ENCODE measurements around the gene ANKMY1. TPM values are rescaled to one million over a fixed set of nuclear protein-coding genes. Genes with fewer than 3 reads are reported as not detected.

The ANKMY1 gene
- total and polyA plus RNA-seq, 2 experiments from 2014 or later = 2.3 to 8.9 TPM

DNA sequence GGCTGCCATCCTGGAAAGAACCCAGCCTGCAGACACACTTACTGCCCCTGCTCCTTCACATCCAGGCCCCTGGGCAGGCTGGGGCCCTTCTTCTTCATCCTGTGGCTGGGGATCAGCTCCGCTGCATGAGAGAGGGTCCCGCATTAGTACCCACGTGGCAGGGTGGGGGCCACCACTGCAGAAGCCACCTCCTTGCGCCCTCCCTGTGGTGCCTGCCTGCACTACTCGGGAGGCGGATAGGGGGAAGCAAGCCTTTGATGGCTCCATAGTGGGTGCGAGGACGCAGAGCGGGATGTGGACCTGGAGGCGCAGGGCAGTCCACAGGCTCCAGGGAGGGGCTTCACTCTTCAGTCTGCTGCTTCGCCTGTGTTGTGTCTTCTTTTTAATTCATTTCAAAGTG, 75.6 kb downstream of the ANKMY1 start:
- no peaks in the 10 kb centered on the region; the same call in 2 of the 3 replicates for H3K4me1 Mint-ChIP-seq
- DNase-seq (ENCODE audit: low spot score) (no peak), ATAC-seq (no peak)
- no peaks in the 10 kb centered on the region; the same call in 2 of the 3 replicates for H3K36me3 Mint-ChIP-seq (ENCODE audit: low read depth)
- Histone ChIP-seq H2AFZ (no peak overlapping the region), H3K4me1 (ENCODE audit: insufficient read depth) (no peaks in the 10 kb centered on the region), H3K4me2 (no peak overlapping the region), H3K27me3 (ENCODE audit: insufficient read depth) (no peaks in the 10 kb centered on the region), H3K79me2 (replicated peaks; ENCODE audit: insufficient read depth) (no peaks in the 10 kb centered on the region), H4K20me1 (replicated peaks; ENCODE audit: insufficient read depth) (no peaks in the 10 kb centered on the region), H3K4me3 (no peak overlapping the region), H3K9me2 (ENCODE audit: insufficient read depth) (no peaks in the 10 kb centered on the region), H3K27ac (ENCODE audit: low read depth) (no peak overlapping the region), H3K36me3 (ENCODE audit: insufficient read depth) (no peaks in the 10 kb centered on the region), H3F3A (replicated peaks; ENCODE audit: low read depth) (no peaks in the 10 kb centered on the region)
- H3K27me3 Mint-ChIP-seq (ENCODE audit: insufficient read depth, low read depth, poor library complexity) = peaks cover 4% of the 10 kb centered on the region
- peaks cover 10% of the 10 kb centered on the region; the same call in 2 of the 3 replicates for H3K9me3 Mint-ChIP-seq
- no peak overlapping the region for H3K4me3 Mint-ChIP-seq
- TF ChIP-seq NANOG (IDR thresholded peaks at IDR 0.05; ENCODE audit: borderline replicate concordance) (no peak), CREB1 (CRISPR knock-in tag; IDR thresholded peaks at IDR 0.05; ENCODE audit: low read depth) (no peak), CTCF (conservative IDR thresholded peaks at IDR 0.05; ENCODE audit: low read depth in 2 of 2) (no peak), EZH2 (IDR thresholded peaks at IDR 0.05; ENCODE audit: low read depth, unreplicated experiment) (no peak), ETS1 (IDR thresholded peaks at IDR 0.05) (no peak), JUNB (IDR thresholded peaks at IDR 0.05; ENCODE audit: unreplicated experiment) (no peak), ZNF114 (CRISPR knock-in tag; IDR thresholded peaks at IDR 0.05) (no peak), EZH2phosphoT487 (IDR thresholded peaks at IDR 0.05; ENCODE audit: unreplicated experiment) (no peak), ZNF462 (CRISPR knock-in tag; IDR thresholded peaks at IDR 0.05) (no peak), ZNF331 (CRISPR knock-in tag; IDR thresholded peaks at IDR 0.05; ENCODE audit: low read depth) (no peak), STAT1 (IDR thresholded peaks at IDR 0.05; ENCODE audit: unreplicated experiment) (no peak), POLR2AphosphoS5 (IDR thresholded peaks at IDR 0.05; ENCODE audit: low read depth) (no peak)
- TF ChIP-seq, protein P1, sequence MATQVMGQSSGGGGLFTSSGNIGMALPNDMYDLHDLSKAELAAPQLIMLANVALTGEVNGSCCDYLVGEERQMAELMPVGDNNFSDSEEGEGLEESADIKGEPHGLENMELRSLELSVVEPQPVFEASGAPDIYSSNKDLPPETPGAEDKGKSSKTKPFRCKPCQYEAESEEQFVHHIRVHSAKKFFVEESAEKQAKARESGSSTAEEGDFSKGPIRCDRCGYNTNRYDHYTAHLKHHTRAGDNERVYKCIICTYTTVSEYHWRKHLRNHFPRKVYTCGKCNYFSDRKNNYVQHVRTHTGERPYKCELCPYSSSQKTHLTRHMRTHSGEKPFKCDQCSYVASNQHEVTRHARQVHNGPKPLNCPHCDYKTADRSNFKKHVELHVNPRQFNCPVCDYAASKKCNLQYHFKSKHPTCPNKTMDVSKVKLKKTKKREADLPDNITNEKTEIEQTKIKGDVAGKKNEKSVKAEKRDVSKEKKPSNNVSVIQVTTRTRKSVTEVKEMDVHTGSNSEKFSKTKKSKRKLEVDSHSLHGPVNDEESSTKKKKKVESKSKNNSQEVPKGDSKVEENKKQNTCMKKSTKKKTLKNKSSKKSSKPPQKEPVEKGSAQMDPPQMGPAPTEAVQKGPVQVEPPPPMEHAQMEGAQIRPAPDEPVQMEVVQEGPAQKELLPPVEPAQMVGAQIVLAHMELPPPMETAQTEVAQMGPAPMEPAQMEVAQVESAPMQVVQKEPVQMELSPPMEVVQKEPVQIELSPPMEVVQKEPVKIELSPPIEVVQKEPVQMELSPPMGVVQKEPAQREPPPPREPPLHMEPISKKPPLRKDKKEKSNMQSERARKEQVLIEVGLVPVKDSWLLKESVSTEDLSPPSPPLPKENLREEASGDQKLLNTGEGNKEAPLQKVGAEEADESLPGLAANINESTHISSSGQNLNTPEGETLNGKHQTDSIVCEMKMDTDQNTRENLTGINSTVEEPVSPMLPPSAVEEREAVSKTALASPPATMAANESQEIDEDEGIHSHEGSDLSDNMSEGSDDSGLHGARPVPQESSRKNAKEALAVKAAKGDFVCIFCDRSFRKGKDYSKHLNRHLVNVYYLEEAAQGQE (IDR thresholded peaks at IDR 0.05; ENCODE audit: unreplicated experiment) = no peak
- H3K27ac Mint-ChIP-seq = no peak overlapping the region
